ENCODE data around the gene CFAP100.

CFAP100 gene

DNA sequence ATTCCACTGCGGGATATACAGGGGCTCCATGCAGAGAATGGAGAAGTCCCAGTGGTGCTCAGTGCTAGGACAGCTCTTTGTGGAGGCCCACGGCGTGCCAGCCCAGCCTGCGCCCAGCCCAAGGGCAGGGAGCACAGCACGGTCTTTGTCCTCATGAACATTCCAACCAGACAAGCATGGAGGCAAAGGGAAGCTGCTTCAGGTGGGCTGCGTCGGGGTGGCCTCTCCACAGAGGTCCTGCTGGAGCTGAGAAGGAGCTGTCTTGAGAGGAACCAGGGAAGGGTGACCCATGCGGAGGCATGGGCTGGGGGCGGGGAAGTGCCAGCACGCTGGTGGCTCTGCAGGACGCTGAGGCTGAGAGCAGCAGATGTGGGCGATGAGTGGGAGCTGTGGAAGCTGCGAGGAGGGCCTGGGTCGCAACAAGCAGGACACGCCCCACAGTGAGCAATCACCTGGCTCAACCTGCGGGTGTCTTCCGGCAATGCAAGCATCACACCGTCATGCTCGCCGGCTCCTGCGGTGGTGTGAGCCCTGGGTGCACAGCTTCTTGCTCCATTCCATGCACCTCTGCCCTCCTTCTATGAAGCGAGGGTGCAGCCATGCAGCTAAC, 23.5 kb upstream of the CFAP100 start (continued):
- TF ChIP-seq HOXC10 (CRISPR knock-in tag; IDR thresholded peaks at IDR 0.05), result no peak
- TF ChIP-seq ZNF155 (tag by site-specific recombination; IDR thresholded peaks at IDR 0.05), result no peak
- TF ChIP-seq ZNF335 (tag by site-specific recombination; conservative IDR thresholded peaks at IDR 0.05), result no peak
- TF ChIP-seq SCRT1 (tag by site-specific recombination; IDR thresholded peaks at IDR 0.05; ENCODE audit: borderline replicate concordance), result no peak

DNA sequence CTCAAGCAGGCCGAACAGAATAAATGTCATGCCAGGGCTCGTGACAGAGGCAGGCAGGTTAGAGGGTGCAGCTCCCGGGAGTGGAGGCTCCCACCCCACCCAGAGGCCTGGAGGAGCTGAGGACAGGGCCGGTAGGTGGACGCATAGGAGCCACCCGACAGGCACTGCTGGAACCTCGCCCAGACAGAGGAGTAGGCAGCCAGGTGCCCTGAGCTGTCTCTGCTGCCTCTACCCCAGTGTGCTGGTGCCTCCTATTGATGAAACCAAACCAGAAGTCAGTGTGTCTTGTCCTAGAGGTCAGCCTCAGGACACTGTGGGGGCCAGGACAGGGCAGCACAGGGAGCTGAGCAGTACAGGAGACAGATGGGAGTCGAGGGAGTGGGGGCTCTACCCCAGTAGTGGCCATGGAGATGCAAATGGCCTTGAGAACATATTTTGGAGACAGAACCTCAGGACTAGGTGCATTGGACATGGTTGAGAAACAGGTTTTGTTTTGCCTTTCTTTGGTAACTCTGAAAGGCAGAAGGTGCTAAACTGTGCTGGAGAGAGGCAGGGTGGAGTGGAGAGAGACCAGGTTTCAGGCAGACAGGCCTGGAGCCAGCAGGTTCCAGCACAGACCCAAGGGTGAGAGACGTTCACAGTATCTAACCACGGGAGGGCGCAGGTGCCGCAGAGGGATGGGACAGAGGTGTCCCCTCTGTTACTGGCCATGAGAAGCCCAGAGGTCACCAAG, 22.1 kb upstream of the CFAP100 start:
- TF ChIP-seq, protein P1, sequence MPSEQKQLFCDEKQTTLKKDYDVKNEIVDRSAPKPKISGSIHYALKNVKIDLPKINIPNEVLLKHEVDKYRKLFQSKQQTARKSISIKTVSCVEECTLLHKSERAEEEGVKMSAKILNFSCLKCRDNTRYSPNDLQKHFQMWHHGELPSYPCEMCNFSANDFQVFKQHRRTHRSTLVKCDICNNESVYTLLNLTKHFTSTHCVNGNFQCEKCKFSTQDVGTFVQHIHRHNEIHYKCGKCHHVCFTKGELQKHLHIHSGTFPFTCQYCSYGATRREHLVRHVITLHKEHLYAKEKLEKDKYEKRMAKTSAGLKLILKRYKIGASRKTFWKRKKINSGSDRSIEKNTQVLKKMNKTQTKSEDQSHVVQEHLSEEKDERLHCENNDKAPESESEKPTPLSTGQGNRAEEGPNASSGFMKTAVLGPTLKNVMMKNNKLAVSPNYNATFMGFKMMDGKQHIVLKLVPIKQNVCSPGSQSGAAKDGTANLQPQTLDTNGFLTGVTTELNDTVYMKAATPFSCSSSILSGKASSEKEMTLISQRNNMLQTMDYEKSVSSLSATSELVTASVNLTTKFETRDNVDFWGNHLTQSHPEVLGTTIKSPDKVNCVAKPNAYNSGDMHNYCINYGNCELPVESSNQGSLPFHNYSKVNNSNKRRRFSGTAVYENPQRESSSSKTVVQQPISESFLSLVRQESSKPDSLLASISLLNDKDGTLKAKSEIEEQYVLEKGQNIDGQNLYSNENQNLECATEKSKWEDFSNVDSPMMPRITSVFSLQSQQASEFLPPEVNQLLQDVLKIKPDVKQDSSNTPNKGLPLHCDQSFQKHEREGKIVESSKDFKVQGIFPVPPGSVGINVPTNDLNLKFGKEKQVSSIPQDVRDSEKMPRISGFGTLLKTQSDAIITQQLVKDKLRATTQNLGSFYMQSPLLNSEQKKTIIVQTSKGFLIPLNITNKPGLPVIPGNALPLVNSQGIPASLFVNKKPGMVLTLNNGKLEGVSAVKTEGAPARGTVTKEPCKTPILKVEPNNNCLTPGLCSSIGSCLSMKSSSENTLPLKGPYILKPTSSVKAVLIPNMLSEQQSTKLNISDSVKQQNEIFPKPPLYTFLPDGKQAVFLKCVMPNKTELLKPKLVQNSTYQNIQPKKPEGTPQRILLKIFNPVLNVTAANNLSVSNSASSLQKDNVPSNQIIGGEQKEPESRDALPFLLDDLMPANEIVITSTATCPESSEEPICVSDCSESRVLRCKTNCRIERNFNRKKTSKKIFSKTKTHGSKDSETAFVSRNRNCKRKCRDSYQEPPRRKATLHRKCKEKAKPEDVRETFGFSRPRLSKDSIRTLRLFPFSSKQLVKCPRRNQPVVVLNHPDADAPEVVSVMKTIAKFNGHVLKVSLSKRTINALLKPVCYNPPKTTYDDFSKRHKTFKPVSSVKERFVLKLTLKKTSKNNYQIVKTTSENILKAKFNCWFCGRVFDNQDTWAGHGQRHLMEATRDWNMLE (tag by site-specific recombination; conservative IDR thresholded peaks at IDR 0.05; ENCODE audit: low read depth), result no peak
- no peak for TF ChIP-seq ZBTB17 (tag by site-specific recombination; IDR thresholded peaks at IDR 0.05)
- TF ChIP-seq, protein P2, sequence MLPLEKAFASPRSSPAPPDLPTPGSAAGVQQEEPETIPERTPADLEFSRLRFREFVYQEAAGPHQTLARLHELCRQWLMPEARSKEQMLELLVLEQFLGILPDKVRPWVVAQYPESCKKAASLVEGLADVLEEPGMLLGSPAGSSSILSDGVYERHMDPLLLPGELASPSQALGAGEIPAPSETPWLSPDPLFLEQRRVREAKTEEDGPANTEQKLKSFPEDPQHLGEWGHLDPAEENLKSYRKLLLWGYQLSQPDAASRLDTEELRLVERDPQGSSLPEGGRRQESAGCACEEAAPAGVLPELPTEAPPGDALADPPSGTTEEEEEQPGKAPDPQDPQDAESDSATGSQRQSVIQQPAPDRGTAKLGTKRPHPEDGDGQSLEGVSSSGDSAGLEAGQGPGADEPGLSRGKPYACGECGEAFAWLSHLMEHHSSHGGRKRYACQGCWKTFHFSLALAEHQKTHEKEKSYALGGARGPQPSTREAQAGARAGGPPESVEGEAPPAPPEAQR (tag by site-specific recombination; IDR thresholded peaks at IDR 0.05), result no peak
- no peak for TF ChIP-seq ZNF658 (tag by site-specific recombination; IDR thresholded peaks at IDR 0.05)
- TF ChIP-seq KLF9 (tag by site-specific recombination; IDR thresholded peaks at IDR 0.05; ENCODE audit: low read depth), result no peak
- TF ChIP-seq, protein P3, sequence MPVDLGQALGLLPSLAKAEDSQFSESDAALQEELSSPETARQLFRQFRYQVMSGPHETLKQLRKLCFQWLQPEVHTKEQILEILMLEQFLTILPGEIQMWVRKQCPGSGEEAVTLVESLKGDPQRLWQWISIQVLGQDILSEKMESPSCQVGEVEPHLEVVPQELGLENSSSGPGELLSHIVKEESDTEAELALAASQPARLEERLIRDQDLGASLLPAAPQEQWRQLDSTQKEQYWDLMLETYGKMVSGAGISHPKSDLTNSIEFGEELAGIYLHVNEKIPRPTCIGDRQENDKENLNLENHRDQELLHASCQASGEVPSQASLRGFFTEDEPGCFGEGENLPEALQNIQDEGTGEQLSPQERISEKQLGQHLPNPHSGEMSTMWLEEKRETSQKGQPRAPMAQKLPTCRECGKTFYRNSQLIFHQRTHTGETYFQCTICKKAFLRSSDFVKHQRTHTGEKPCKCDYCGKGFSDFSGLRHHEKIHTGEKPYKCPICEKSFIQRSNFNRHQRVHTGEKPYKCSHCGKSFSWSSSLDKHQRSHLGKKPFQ (tag by site-specific recombination; IDR thresholded peaks at IDR 0.05), result no peak
- no peak for TF ChIP-seq ZBTB7A (tag by site-specific recombination; IDR thresholded peaks at IDR 0.05; ENCODE audit: low read depth)
- TF ChIP-seq, protein P4, sequence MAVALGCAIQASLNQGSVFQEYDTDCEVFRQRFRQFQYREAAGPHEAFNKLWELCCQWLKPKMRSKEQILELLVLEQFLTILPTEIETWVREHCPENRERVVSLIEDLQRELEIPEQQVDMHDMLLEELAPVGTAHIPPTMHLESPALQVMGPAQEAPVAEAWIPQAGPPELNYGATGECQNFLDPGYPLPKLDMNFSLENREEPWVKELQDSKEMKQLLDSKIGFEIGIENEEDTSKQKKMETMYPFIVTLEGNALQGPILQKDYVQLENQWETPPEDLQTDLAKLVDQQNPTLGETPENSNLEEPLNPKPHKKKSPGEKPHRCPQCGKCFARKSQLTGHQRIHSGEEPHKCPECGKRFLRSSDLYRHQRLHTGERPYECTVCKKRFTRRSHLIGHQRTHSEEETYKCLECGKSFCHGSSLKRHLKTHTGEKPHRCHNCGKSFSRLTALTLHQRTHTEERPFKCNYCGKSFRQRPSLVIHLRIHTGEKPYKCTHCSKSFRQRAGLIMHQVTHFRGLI (tag by site-specific recombination; IDR thresholded peaks at IDR 0.05), result no peak
- TF ChIP-seq ZXDB (tag by site-specific recombination; IDR thresholded peaks at IDR 0.05), result no peak
- no peak for TF ChIP-seq ZNF214 (tag by site-specific recombination; IDR thresholded peaks at IDR 0.05; ENCODE audit: borderline replicate concordance)
- TF ChIP-seq KLF7 (tag by site-specific recombination; IDR thresholded peaks at IDR 0.05; ENCODE audit: borderline replicate concordance), result no peak
- no peak for TF ChIP-seq ZNF292 (tag by site-specific recombination; IDR thresholded peaks at IDR 0.05; ENCODE audit: borderline replicate concordance, low read depth)
- no peak for TF ChIP-seq ZNF223 (tag by site-specific recombination; IDR thresholded peaks at IDR 0.05)
- no peak for TF ChIP-seq ZNF155 (tag by site-specific recombination; IDR thresholded peaks at IDR 0.05)
- TF ChIP-seq OSR2 (tag by site-specific recombination; IDR thresholded peaks at IDR 0.05), result no peak
- Histone ChIP-seq H3K27ac (ENCODE audit: extremely low read depth, low read depth, low read length) (no peak overlapping the region), H3K9me3 (ENCODE audit: control insufficient read depth, insufficient read depth, low read depth, low read length) (no peaks in the 10 kb centered on the region), H3K36me3 (ENCODE audit: control insufficient read depth in 2 of 2, insufficient read depth in 1 of 2, low read length in 2 of 2) (no peaks in the 10 kb centered on the region), H3K4me1 (ENCODE audit: control insufficient read depth, insufficient read depth, low read length) (no peaks in the 10 kb centered on the region), H3K4me3 (ENCODE audit: low read depth, low read length) (no peak overlapping the region)
- ChIA-PET POLR2A (no interaction called here), CTCF (no interaction called here)
